Umbilical cord (tissue), 2 donors: ENCODE data around the gene LINGO1. TPM values are rescaled to one million over a fixed set of nuclear protein-coding genes. Genes with fewer than 3 reads are reported as not detected.

Experiments
- DNase-seq: peaks from one replicate; pipeline ENCODE4 v3.0.0-alpha.2; 2015; ENCODE audit warnings: low spot score
- total RNA-seq: library from RNA; depleted of rRNA; stranded (reverse); fragments of >200 nt; gene quantifications from one replicate; pipeline ENCODE4 v1.2.3, GENCODE V29; 2014; ENCODE audit warnings: low replicate concordance; ENCODE audit not compliant: insufficient read depth

LINGO1 gene
- total RNA-seq, 1 donor from 2014 or later = 14.2 TPM

DNA sequence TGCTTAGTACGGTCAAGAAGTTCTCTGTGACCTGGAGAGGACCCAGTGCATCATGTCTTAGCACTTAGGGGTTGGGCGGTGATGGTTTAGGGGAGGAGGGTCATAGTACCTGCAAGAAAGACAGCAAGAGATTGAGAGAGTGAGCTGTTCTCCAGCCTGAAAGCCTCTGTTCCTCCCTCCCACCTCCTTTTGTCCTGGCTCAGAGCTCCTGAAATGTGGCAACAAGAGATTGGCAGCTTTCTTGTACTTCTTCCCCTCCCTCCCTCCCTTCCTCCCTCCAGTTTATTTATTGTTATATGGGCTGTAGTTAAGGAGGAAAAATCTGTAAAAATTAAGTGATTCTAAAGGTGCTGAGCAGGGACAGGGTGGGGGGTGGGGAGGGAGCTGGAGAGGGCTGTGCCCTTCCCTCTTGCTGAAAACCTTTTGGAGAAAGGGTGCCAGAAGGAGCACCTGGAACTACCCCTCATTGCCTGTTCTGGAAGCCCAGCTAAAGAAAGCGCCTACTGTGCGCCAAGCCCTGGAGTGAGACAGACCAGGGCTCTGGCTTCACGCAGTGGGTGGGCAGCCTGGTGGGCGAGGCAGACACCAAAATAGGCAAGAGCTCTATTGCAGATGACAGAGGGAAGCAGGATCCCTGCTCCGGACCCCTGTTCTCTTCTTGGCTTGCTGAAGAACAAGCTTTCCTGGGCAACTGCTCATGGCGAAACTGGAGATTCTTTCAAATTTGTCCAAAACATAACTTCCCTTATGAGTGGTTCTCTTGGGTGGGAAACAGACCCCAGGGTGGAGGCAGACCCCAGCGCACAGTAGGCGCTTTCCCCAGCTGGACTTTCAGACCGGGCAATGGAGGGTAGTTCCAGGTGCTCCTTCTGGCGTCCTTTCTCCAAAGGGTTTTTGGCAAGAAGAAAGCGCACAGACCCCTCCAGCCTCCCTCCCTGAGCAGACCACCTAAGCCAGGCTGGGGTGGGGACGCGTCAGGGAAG is 35.6 kb downstream of the LINGO1 start:
- no peak for DNase-seq

- no peak for DNase-seq
Measured at GRCh38 chr15:77595231-77595630, 37.5 kb downstream of the LINGO1 start.

- DNase-seq = no peak
Measured at GRCh38 chr15:77592758-77593157, 40.0 kb downstream of the LINGO1 start.

DNA sequence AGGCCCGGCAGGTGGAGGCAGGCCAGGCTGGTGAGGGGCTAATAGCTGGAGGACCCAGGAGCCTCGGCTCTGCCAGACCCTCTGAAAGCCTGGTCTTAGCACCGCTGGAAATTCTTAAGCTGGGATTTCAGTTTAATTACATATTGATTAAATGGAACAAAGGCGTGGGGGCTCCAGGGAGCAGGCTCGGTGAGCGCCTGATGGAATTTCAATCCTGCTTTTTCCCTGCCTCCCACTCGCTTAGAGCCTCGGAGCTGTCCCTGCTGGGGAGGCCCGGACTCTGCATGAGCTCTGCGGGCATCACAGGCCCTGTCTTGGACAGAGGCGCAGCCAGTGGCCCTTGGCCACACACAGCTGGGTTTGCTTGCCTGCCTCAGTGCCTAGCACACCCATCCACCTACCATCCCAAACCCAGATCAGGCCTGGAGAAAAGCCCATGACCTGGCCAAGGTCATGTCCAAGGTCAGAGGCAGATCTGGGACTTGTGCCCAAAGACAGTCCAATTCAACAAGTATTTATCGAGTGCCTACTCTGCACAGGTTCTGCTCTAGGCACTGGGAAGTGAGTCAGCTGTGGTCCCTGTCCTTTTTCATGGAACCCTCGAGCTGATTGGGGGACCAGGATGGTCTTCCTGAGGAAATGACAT is 40.6 kb downstream of the LINGO1 start:
- DNase-seq = no peak

DNA sequence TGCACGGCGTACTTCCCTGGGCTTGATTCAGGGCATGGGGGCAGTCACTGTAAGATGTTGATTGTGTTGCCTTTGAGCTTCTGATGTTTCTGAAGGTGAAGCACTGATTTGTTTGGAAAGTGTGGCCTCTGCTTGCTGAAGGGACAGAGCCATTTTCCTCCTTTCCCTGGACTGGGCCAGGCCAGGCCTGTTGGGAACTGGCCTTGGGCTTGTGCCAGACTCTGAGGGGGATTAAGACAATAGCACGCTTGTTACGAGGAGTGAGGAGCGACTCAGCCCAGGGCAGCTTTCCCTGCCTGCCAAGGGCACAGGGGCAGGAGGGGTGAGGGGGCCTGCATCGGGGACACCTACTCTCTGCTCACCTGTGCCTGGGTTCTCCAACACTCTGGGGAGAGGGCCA is 42.9 kb downstream of the LINGO1 start:
- DNase-seq = no peak

DNA sequence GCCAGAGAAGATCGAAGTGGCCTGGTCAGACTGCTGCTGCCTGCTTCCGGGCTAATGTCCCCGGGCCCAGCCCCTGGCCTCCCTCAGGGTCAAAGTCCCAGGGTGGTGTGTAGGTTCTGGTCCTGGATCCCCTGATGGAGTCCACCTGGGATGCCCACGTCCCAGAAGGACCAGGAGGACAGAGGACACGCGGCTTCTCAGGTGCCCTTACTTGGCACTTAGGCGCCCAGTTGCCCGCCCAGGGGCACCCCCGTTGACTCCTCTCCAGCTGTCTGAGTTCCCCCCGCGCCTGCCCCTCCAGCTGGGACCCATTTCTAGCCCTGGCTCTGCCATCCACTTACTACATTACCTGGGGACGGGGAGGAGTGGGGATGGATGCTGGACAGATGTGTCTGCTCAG is 44.6 kb downstream of the LINGO1 start:
- DNase-seq = no peak

GRCh38 chr15:77584691-77585090 is 48.0 kb downstream of the LINGO1 start:
- DNase-seq = no peak

DNA sequence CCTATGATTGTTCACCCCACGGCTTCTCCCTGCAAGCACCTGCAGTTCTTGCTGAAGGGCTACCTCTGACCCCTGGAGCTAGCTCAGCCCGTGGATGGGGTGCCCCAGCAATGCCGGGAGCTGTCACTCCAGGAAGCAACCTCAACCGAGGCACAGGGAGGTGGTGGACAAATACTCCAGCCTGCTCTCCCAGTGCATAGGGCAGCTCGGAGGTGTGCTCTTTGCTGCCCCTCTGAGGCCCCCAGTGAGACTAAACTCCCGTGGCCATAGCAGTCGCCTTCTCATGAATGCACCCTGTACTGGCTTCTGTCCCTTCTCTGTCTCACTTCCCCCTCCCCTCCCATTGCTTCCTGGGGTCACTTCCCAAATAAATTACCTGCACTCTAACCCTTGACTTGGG is 48.5 kb downstream of the LINGO1 start:
- DNase-seq = no peak

GRCh38 chr15:77582763-77583162 is 49.9 kb downstream of the LINGO1 start:
- no peak for DNase-seq

DNA sequence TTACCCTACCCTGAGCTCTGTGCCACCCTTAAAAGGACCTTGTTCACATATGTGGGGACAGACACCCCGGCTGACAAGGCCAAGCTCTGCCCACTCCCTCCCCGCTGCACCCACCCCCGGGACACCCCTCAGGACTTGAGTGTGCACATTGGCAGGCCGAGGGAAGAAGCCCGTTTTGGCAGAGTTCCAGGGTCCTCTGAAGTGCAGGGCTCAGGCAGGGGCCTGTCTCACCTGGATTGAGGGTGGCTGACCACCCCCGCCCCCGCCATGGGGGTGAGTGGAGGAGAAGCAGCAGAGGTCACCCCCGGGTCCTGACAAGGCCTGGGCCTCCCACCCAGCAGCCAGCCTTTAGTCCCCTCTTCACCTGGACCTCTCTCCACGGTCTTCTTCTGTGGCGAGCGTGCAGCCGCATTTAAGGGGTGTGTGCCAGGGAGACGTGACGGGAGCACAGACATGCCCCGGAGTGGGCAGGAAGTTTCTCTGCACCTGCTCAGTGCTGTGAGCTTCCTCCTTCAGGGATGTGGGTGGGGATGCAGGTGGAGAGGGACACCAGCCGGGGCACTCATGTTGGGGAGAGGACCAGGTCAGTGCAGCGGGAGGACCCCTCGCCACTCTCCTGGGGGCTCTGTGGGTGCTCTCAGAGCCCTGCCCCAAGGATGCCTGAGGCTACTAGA is 50.7 kb downstream of the LINGO1 start:
- no peak for DNase-seq

DNA sequence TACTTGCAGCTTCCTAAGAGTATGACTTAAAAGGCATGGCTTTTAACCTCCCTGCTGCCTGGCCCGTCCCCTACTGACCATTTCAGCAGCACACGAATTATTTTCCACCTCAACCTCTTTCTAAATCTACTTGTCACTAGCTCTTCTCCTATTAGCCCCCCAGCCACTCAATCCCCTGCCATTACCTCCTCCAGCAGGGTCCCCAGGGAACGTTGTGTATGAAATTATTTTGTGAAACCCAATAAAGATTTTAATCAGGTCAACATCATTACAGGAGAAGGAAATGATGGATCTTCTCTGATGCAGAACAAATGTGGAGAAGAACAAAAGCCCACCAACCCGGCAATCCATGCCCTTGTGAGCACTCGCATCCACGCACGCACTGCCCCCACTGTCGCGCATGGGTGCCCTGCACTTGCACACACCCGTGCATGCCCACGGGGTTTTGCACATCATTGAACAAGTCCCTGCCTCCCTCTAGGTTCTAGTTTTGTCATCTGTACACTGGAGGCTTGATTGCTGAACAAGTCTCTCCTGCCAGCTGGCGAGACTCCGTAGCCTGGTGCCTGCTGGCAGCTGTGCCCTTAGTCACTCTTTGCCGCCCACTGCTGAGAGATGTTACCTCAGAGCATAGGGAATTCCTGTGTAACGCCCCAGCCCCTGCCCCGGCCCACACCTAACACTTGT is 51.6 kb downstream of the LINGO1 start:
- DNase-seq = no peak

DNA sequence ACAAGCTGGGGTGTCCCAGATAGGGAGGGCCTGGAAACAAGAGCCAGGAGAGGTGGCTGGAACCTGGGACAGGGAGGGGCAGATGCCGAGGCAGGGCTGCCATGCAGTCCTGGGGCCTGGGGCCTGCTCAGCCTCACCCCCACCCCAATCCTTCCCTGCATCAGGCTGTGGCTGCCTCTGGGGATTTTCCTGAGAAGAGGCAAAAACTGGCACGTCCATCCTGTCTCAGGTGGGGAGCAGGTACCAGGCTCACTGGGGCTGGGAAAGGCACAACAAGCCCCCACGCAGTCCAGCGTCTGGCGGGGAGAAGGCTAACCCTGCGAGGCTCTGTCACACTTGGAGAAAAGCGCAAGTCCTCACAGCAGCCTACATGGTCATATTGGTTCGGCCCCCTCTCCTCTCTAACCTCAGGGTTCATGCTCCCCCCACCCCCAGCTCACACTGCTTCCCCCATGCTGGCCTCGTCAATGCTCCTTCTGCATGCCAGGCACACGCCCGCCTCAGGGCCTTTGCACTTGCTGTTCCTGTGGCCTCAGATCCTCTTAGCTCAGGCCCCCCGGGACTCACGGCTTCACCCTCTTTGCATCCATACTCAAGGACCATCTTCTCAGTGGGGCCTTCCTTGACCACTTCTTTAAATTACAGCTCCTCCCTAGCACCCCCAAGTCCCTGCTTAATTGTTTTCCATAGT is 53.1 kb downstream of the LINGO1 start:
- DNase-seq = no peak

DNA sequence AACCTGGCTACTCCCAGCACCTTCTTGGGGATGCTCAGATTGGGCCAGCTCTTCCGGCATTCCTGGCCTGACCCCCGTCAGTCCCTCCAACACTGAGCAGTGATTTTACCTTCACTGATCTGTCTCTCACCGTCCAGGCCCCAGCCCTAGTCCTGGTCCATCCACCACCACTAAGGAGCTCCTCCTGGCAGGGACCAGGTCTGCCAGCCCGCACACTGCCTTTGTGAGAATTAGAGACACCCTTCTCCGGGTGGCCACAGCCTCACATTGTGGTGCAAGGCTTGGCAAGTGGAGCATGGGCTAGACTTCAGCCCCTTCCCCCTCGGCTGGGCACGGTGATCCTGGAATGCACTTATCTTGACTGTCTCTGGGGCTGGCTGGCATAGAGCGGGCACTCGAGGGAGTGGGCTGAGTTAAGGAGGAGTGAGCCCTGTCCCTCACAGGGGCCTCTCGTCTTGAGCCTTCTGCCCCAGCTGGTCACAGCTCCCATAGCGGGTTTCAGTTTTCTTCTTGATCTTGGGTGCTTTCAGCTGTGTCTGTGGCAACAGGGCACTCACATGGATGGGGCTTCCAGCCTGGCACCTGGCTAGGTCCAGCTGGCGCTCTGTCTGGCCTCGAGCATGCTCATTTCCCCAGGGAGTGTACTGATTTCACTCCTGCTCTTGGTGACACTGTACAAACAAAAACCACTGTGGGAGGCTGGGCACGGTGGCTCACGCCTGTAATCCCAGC is 53.9 kb downstream of the LINGO1 start:
- no peak for DNase-seq

DNA sequence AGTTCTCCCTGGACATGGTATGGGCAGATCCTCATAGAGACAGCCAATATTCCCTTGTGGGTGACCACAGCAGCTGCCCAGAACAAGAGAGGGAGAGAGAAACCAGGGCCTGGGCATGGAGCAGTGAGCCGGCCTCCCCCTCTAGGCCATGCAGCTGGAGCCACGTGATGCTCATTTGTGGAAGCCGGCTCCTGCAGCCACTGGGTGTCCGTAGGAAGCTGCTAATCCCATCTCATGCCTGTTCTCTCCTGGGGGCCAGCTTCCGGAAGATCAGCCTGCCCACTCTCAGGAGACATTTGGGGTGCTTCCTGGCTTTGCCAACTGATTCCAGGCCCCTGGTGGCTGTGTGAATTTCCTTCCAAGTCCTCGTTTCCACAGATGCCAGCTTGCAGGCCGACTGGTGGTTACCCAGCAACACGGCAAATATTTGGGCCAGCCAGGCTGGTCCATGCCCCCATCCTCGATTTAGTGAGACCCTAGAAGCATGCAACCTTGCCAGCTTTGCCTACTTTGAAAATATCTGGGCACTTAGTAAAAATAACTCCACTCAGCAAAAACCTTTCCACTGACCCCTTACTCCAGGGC is 55.3 kb downstream of the LINGO1 start:
- peak; percentile 15 for DNase-seq

GRCh38 chr15:77576538-77576937 is 56.2 kb downstream of the LINGO1 start:
- DNase-seq = no peak

DNA sequence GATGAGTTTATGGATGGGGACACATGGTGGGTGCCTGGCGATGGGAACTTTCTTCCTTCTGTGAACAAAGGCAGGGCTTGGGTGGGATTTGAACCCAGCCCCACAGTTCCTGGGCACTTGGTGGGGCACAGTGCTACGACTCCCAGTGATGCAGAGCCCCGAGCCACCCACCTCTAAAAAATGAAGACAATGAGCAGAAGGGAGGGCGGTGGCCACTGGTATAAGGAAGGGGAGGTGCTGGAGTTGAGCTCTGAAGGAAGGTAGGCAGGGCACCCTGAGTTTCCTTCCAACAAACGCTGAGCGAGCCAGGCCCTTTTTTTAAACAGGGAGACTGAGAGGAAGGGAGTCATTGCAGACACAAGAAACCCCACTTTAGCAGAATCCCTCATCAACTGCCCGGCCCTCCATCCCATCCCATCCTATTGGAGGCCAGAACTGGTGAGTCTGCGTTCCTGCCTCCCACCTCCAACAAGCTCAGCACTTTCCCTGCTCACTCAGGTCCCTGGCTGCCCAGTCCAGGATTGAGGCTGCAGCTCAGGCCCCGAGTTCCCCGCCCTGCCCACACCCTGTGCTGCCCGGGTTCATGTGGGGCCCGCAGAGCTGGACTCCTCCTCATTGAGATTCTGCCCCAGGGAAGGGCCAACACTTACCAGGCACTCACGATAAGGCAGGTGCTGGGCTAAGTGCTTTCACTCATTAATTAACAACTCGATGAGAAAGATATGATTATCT is 57.3 kb downstream of the LINGO1 start:
- no peak for DNase-seq

- DNase-seq = no peak
Measured at GRCh38 chr15:77574521-77575202, 58.0 kb downstream of the LINGO1 start.

GRCh38 chr15:77573802-77574201 is 58.9 kb downstream of the LINGO1 start:
- no peak for DNase-seq

GRCh38 chr15:77572186-77572585 is 60.5 kb downstream of the LINGO1 start:
- DNase-seq = no peak
